Hematopoietic multipotent progenitor cell (in vitro differentiated cells): Measurements from ENCODE around the gene PAX8. TPM values are rescaled to one million over a fixed set of nuclear protein-coding genes. Genes with fewer than 3 reads are reported as not detected.
A peak's percentile ranks its signal among the peaks of the same experiment; 100 is the strongest.

Experiments
- DNase-seq, 3 donors: peaks; one replicate each; pipeline ENCODE4 v3.0.0-alpha.2; 2011 to 2015; ENCODE audit warnings: low read depth in 2 of 3, low spot score in 2 of 3
- total RNA-seq: library from RNA; depleted of rRNA; stranded (reverse); fragments of >200 nt; gene quantifications from one replicate; pipeline ENCODE4 v1.2.3, GENCODE V29; 2012

The PAX8 gene
- total RNA-seq, 1 donor: 1.3 TPM

GRCh38 chr2:113272477-113272876 is 6.2 kb downstream of the PAX8 start:
- DNase-seq: no peak

GRCh38 chr2:113268621-113269360 is 9.9 kb downstream of the PAX8 start:
- no peak for DNase-seq

GRCh38 chr2:113266431-113266830 is 12.3 kb downstream of the PAX8 start:
- no peak for DNase-seq

- no peak for DNase-seq
Observed at GRCh38 chr2:113264713-113265403, 13.9 kb downstream of the PAX8 start.

GRCh38 chr2:113263546-113263945 is 15.2 kb downstream of the PAX8 start:
- no peak for DNase-seq

GRCh38 chr2:113260991-113261390 is 17.7 kb downstream of the PAX8 start:
- DNase-seq: peak in 1 of 3 donors; percentile 77

GRCh38 chr2:113258471-113259147 is 20.1 kb downstream of the PAX8 start:
- DNase-seq: no peak

- peak in 1 of 3 donors; percentile 47 for DNase-seq
Observed at GRCh38 chr2:113257516-113258264, 21.0 kb downstream of the PAX8 start.

- DNase-seq: no peak
Observed at GRCh38 chr2:113255140-113256070, 23.3 kb downstream of the PAX8 start.

GRCh38 chr2:113253453-113253852 is 25.3 kb downstream of the PAX8 start:
- no peak for DNase-seq

GRCh38 chr2:113252047-113252590 is 26.6 kb downstream of the PAX8 start:
- no peak for DNase-seq

- no peak for DNase-seq
Observed at GRCh38 chr2:113251118-113251517, 27.6 kb downstream of the PAX8 start.

GRCh38 chr2:113248997-113249770 is 29.5 kb downstream of the PAX8 start:
- DNase-seq: peak; percentile 70 to 81 (median 75)

GRCh38 chr2:113246606-113247005 is 32.1 kb downstream of the PAX8 start:
- DNase-seq: no peak

GRCh38 chr2:113245276-113245711 is 33.4 kb downstream of the PAX8 start:
- DNase-seq: no peak

- DNase-seq: no peak
Observed at GRCh38 chr2:113242327-113242726, 36.4 kb downstream of the PAX8 start.

GRCh38 chr2:113240915-113241911 is 37.5 kb downstream of the PAX8 start:
- peak in 1 of 3 donors; percentile 56 for DNase-seq
